ENCODE data around the gene ISM1.

ISM1 gene

GRCh38 chr20:13322198-13322597 lies 101.1 kb downstream of the ISM1 start:
- Histone ChIP-seq H3K36me3 (no peaks in the 10 kb centered on the region), H4K20me1 (no peaks in the 10 kb centered on the region), H3K4me1 (peaks cover 11% of the 10 kb centered on the region), H3K4me3 (no peak overlapping the region), H3K27me3 (no peaks in the 10 kb centered on the region), H3K4me2 (peak overlapping the region; percentile 44), H3K9me3 (no peaks in the 10 kb centered on the region), H3K9ac (no peak overlapping the region), H3K27ac (no peak overlapping the region)
- TF ChIP-seq Cebpa-rat (IDR thresholded peaks at IDR 0.05) = no peak

DNA sequence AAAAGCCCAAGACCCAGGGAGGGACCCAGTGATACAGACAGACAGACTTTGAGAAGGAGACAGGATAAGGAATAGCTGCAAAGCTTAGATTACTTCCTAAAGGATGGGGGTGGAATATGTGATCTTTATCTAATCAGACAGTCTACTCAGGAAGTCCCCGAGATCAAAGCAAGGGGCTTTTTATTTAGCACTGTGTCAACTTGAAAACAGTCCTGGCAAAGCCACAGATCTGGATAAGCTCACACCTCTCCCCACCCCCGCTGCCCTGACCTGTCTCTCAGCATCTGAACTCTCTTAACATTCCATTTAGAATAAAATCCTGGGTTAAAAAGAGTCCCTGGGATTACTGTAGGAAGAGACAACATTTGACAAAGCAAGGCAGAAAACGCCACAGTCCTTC lies 101.5 kb downstream of the ISM1 start:
- no peaks in the 10 kb centered on the region for H3K9me3 ChIP-seq
- TF ChIP-seq Cebpa-rat (IDR thresholded peaks at IDR 0.05) = no peak
- H3K27me3 ChIP-seq = no peaks in the 10 kb centered on the region
- no peaks in the 10 kb centered on the region for H4K20me1 ChIP-seq
- H3K9ac ChIP-seq = no peak overlapping the region
- H3K36me3 ChIP-seq = no peaks in the 10 kb centered on the region
- H3K4me3 ChIP-seq = no peak overlapping the region
- H3K27ac ChIP-seq = no peak overlapping the region
- peak overlapping the region; percentile 44 for H3K4me2 ChIP-seq
- H3K4me1 ChIP-seq = peaks cover 11% of the 10 kb centered on the region

- peaks cover 11% of the 10 kb centered on the region for H3K4me1 ChIP-seq
- no peaks in the 10 kb centered on the region for H3K9me3 ChIP-seq
- H3K36me3 ChIP-seq = no peaks in the 10 kb centered on the region
- H3K27ac ChIP-seq = no peak overlapping the region
- H4K20me1 ChIP-seq = no peaks in the 10 kb centered on the region
- H3K27me3 ChIP-seq = no peaks in the 10 kb centered on the region
- TF ChIP-seq Cebpa-rat (IDR thresholded peaks at IDR 0.05) = no peak
- no peak overlapping the region for H3K9ac ChIP-seq
- H3K4me2 ChIP-seq = no peak overlapping the region
- H3K4me3 ChIP-seq = no peak overlapping the region
These were observed 104.0 kb downstream of the ISM1 start for GRCh38 chr20:13325033-13325432.

- no peak for TF ChIP-seq Cebpa-rat (IDR thresholded peaks at IDR 0.05)
- Histone ChIP-seq H3K27me3 (no peaks in the 10 kb centered on the region), H3K4me3 (no peak overlapping the region), H3K9me3 (no peaks in the 10 kb centered on the region), H4K20me1 (no peaks in the 10 kb centered on the region), H3K36me3 (no peaks in the 10 kb centered on the region), H3K4me2 (no peak overlapping the region), H3K4me1 (peaks cover 11% of the 10 kb centered on the region), H3K9ac (no peak overlapping the region), H3K27ac (no peak overlapping the region)
These were observed 104.8 kb downstream of the ISM1 start for GRCh38 chr20:13325796-13326340.

- H3K9ac ChIP-seq = no peak overlapping the region
- no peak for TF ChIP-seq Cebpa-rat (IDR thresholded peaks at IDR 0.05)
- H3K4me2 ChIP-seq = no peak overlapping the region
- no peaks in the 10 kb centered on the region for H3K9me3 ChIP-seq
- no peaks in the 10 kb centered on the region for H3K27me3 ChIP-seq
- no peak overlapping the region for H3K27ac ChIP-seq
- H4K20me1 ChIP-seq = no peaks in the 10 kb centered on the region
- H3K36me3 ChIP-seq = no peaks in the 10 kb centered on the region
- H3K4me3 ChIP-seq = no peak overlapping the region
- H3K4me1 ChIP-seq = no peaks in the 10 kb centered on the region
These were observed 110.5 kb downstream of the ISM1 start for GRCh38 chr20:13331536-13331935.

DNA sequence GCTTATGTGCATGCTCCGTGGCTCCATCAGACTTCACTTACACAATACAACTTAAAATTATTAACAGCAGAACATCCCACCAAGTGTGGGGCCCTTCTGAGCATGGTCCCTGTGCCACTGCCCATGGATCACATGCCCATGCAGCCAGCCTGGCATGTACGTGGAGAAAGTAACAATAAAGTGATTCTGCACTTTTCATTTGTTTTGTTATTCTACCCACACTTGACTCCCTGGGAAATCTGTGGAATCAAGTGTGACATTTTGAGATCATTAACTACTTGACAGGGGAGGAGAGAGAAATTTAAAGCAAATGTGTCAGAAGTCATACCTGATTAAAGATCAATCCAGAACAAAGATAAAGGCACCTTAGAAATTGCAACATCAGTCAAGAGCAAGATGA lies 112.0 kb downstream of the ISM1 start:
- no peaks in the 10 kb centered on the region for H3K9me3 ChIP-seq
- no peak overlapping the region for H3K9ac ChIP-seq
- no peak overlapping the region for H3K27ac ChIP-seq
- H3K4me2 ChIP-seq = no peak overlapping the region
- H3K36me3 ChIP-seq = no peaks in the 10 kb centered on the region
- no peaks in the 10 kb centered on the region for H3K4me1 ChIP-seq
- no peak for TF ChIP-seq Cebpa-rat (IDR thresholded peaks at IDR 0.05)
- H3K27me3 ChIP-seq = no peaks in the 10 kb centered on the region
- no peaks in the 10 kb centered on the region for H4K20me1 ChIP-seq
- no peak overlapping the region for H3K4me3 ChIP-seq

- Histone ChIP-seq H3K27me3 (no peaks in the 10 kb centered on the region), H3K27ac (no peak overlapping the region), H3K9me3 (no peaks in the 10 kb centered on the region), H3K36me3 (no peaks in the 10 kb centered on the region), H3K4me2 (no peak overlapping the region), H3K9ac (no peak overlapping the region), H4K20me1 (no peaks in the 10 kb centered on the region), H3K4me1 (no peaks in the 10 kb centered on the region), H3K4me3 (no peak overlapping the region)
- TF ChIP-seq Cebpa-rat (IDR thresholded peaks at IDR 0.05) = no peak
These were observed 112.7 kb downstream of the ISM1 start for GRCh38 chr20:13333793-13334192.

DNA sequence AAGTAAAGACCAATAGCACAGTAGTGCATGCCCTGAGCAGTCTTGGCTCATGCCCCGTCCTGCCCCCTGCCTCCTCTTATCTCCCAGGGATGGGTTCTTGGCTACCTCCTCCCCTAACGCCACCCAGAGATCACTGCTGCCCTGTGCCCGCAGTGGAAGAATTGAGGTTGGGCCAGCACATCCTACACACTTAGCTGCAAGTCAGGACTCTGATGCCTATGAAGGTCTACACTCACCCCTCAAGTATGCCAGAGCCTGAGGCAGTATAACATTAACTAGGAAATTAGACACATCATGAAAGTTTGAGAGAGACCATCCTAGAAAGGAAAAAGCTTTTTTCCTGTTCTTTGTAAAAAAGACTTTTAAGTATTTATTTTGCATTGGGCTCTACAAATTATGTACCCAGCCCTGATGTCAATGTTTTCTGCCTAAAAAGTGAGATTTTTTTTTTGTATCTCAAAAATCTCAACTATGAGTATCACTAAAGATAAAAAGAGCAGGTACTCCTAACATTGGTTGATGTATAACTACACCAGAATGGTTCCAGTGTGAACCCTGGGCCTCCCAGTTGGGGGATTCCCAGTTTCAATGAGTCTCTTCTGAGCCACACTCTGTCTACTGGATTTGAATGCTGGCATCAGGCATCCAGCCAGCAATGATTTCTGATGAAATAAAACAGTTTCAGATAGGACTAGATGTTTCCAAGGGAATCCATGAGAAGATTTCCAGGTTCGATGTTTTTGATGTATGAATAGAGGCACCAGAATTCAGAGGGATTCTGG lies 115.4 kb downstream of the ISM1 start:
- Histone ChIP-seq H3K9me3 (no peaks in the 10 kb centered on the region), H3K27ac (no peak overlapping the region), H3K36me3 (no peaks in the 10 kb centered on the region), H3K4me1 (no peaks in the 10 kb centered on the region), H3K9ac (no peak overlapping the region), H3K4me3 (no peak overlapping the region), H4K20me1 (no peaks in the 10 kb centered on the region), H3K4me2 (no peak overlapping the region), H3K27me3 (no peaks in the 10 kb centered on the region)
- no peak for TF ChIP-seq Cebpa-rat (IDR thresholded peaks at IDR 0.05)

DNA sequence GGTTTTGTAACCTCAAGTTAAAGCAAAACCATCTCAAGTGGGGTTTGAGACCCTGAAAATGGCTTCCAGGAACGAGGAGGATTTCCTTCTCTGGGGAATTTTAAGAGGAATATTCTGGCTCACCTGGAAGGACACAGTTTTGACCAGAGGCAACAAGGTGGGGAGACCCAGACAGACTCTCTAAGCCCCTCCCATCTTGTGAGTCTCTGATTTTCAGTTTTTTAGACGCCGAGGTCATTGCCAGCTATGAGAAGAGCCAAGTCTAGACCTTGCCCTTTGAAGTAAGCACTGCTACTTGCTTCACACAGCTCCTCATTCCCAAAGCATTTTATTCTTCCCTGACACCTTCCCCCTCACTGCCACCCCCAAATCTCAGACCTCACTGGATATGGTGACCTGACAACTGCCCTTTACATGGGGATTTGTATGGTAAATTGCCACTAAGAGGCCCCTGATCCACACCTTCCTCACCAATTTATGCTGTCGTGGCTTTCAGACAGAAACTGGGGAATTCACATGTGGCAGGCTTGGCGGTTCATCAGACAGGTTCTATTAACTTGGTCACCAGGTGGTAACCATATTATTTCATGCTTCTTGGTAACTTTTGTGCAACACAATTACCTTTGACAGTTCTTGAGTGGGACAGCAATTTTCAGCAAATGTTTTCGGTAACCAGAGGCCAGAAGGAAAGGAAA lies 116.2 kb downstream of the ISM1 start:
- H3K4me1 ChIP-seq = no peaks in the 10 kb centered on the region; the same call in 1 of the 2 replicates
- H3K4me3 ChIP-seq = no peak overlapping the region
- no peak overlapping the region for H3K9ac ChIP-seq
- H3K36me3 ChIP-seq = no peaks in the 10 kb centered on the region
- no peaks in the 10 kb centered on the region for H3K9me3 ChIP-seq
- no peak overlapping the region for H3K4me2 ChIP-seq
- H4K20me1 ChIP-seq = no peaks in the 10 kb centered on the region
- no peak overlapping the region for H3K27ac ChIP-seq
- no peaks in the 10 kb centered on the region for H3K27me3 ChIP-seq
- TF ChIP-seq Cebpa-rat (IDR thresholded peaks at IDR 0.05) = no peak

- Histone ChIP-seq H3K36me3 (no peaks in the 10 kb centered on the region), H3K4me1 (no peaks in the 10 kb centered on the region; the same call in 1 of the 2 replicates), H3K4me2 (no peak overlapping the region), H3K4me3 (no peak overlapping the region), H3K9me3 (no peaks in the 10 kb centered on the region), H3K27me3 (no peaks in the 10 kb centered on the region), H4K20me1 (no peaks in the 10 kb centered on the region), H3K9ac (no peak overlapping the region), H3K27ac (no peak overlapping the region)
- no peak for TF ChIP-seq Cebpa-rat (IDR thresholded peaks at IDR 0.05)
These were observed 117.1 kb downstream of the ISM1 start for GRCh38 chr20:13338097-13338661.
